K562 (cell line): ENCODE measurements around the gene CDS2. TPM values are rescaled to one million over a fixed set of nuclear protein-coding genes. Genes with fewer than 3 reads are reported as not detected.

Experiments used
- ATAC-seq: fragments of 200-7000 bp; cut with Tn5 transposase; 3 replicates; pipeline ENCODE4 v1.9.1; 2020; ENCODE audit warnings: moderate library complexity
- BruUV-seq: library from RNA; stranded (reverse); fragments of 400-500 nt; replicated peaks from 2 replicates; lab custom pipeline; 2021; lab: Mats Ljungman, UMichigan
- CTCF ChIA-PET: fragments of 300-600 bp; formaldehyde crosslinking; extraction: SDS; loops from one replicate; lab custom pipeline; 2021; ENCODE audit warnings: low intra/inter-chr PET ratio; lab: Yijun Ruan, JAX
- POLR2A ChIA-PET: fragments of 300-600, 350-650 bp; sonication (Branson Sonifier 250); formaldehyde crosslinking; extraction: SDS; loops from one replicate; lab custom pipeline; 2021; ENCODE audit warnings: antibody characterized with exemption, inconsistent platforms; lab: Yijun Ruan, JAX
- DNase-seq, 4 experiments: peaks; one replicate each; pipeline versions ENCODE4 v3.0.0 to v3.0.0-alpha.2; 2011 to 2018; ENCODE audit warnings: low spot score in 3 of 4, mixed read lengths in 3 of 4; ENCODE audit errors: extremely low read depth in 1 of 4
- FAIRE-seq: peaks from 2 replicates; lab custom pipeline; 2011; peaks lifted over from hg19 to GRCh38; lab: Jason Lieb, UNC
- H2AFZ ChIP-seq: 2 replicates; pipeline ENCODE4 v1.6.0; 2011; ENCODE audit warnings: low read depth, low read length, control low read depth, inconsistent platforms
- H3K27ac ChIP-seq: fragments of 200-600 bp; 3 replicates; pipeline ENCODE4 v1.8.0; 2011; ENCODE audit warnings: low read depth, mild to moderate bottlenecking, control low read depth, inconsistent platforms, low read length, moderate library complexity, mixed read lengths; ENCODE audit errors: extremely low read depth
- H3K27me3 ChIP-seq, 2 experiments: fragments of 300-600 bp in 1 of 2; 2 replicates in 1 of 2; 3 replicates in 1 of 2; pipeline versions ENCODE4 v1.6.0 to v1.8.0; 2011; ENCODE audit warnings: inconsistent platforms in 2 of 2, low read length in 2 of 2, mild to moderate bottlenecking in 1 of 2, mixed read lengths in 1 of 2, moderate library complexity in 1 of 2; ENCODE audit not compliant: control insufficient read depth in 2 of 2, insufficient read depth in 2 of 2
- H3K36me3 ChIP-seq: fragments of 300-600 bp; 3 replicates; pipeline ENCODE4 v1.8.0; 2011; ENCODE audit warnings: mild to moderate bottlenecking, low read length, inconsistent platforms; ENCODE audit not compliant: control insufficient read depth, insufficient read depth
- H3K4me1 ChIP-seq, 2 experiments: fragments of 200-600 bp in 1 of 2; replicated peaks in 1 of 2; 2 replicates in 1 of 2; 3 replicates in 1 of 2; pipeline versions ENCODE4 v1.5.1 to v1.8.0; 2011; ENCODE audit warnings: inconsistent platforms in 2 of 2, low read length in 2 of 2, mild to moderate bottlenecking in 1 of 2, mixed read lengths in 1 of 2, moderate library complexity in 1 of 2; ENCODE audit not compliant: control insufficient read depth in 2 of 2, insufficient read depth in 2 of 2
- H3K4me2 ChIP-seq: 2 replicates; pipeline ENCODE4 v1.6.1; 2011; ENCODE audit warnings: low read length, control low read depth, inconsistent platforms, mixed read lengths; ENCODE audit not compliant: insufficient read depth
- H3K4me3 ChIP-seq: fragments of 200-600 bp; sonication (generic), shearing (Covaris generic); 2 replicates; pipeline ENCODE4 v1.5.1; 2016; ENCODE audit warnings: control low read depth, inconsistent platforms
- H3K79me2 ChIP-seq: fragments of 200-600 bp; 3 replicates; pipeline ENCODE4 v1.8.0; 2011; ENCODE audit warnings: low read length, inconsistent platforms; ENCODE audit not compliant: control insufficient read depth, insufficient read depth
- H3K9ac ChIP-seq, 2 experiments: 2 replicates each; pipeline versions ENCODE4 v1.6.0 to v1.6.1; 2011; ENCODE audit warnings: low read depth in 2 of 2, low read length in 2 of 2, control low read depth in 1 of 2, inconsistent platforms in 1 of 2, mild to moderate bottlenecking in 1 of 2, mixed read lengths in 1 of 2; ENCODE audit not compliant: insufficient read depth in 1 of 2
- H3K9me1 ChIP-seq: one replicate; pipeline ENCODE4 v1.6.0; 2011; ENCODE audit warnings: inconsistent platforms, mild to moderate bottlenecking, low read length, moderate library complexity; ENCODE audit not compliant: control insufficient read depth, insufficient read depth
- H3K9me3 ChIP-seq: replicated peaks from 2 replicates; pipeline ENCODE4 v1.5.1; 2011; ENCODE audit warnings: low read depth, low read length, inconsistent platforms; ENCODE audit not compliant: control insufficient read depth, insufficient read depth
- H4K20me1 ChIP-seq: replicated peaks from 2 replicates; pipeline ENCODE4 v1.6.1; 2011; ENCODE audit warnings: low read length, inconsistent platforms, mixed read lengths; ENCODE audit not compliant: control insufficient read depth, insufficient read depth
- BCOR ChIP-seq: fragments of 450-650 bp; IDR thresholded peaks from 2 replicates; pipeline ENCODE4 v1.6.1; 2016
- CTBP1 ChIP-seq: fragments of 450-650 bp; IDR thresholded peaks from 2 replicates; pipeline ENCODE4 v1.6.1; 2016; ENCODE audit warnings: borderline replicate concordance
- EWSR1 ChIP-seq: fragments of 450-650 bp; IDR thresholded peaks from 2 replicates; pipeline ENCODE4 v1.6.1; 2018; ENCODE audit warnings: borderline replicate concordance, mild to moderate bottlenecking, low read depth, moderate library complexity; ENCODE audit not compliant: partially characterized antibody
- HNRNPLL ChIP-seq: fragments of 200-400 bp; formaldehyde crosslinking; IDR thresholded peaks from 2 replicates; pipeline ENCODE4 v1.6.1; 2017; ENCODE audit warnings: low read length, low read depth, mild to moderate bottlenecking; ENCODE audit not compliant: poor library complexity, severe bottlenecking
- ILF3 ChIP-seq: fragments of 450-650 bp; IDR thresholded peaks from 2 replicates; pipeline ENCODE4 v1.6.1; 2018; ENCODE audit warnings: antibody characterized with exemption, mild to moderate bottlenecking, moderate library complexity, borderline replicate concordance
- NCOA4 ChIP-seq: fragments of 450-650 bp; IDR thresholded peaks from 2 replicates; pipeline ENCODE4 v1.6.1; 2018; ENCODE audit warnings: mild to moderate bottlenecking; ENCODE audit not compliant: partially characterized antibody
- POLR3A ChIP-seq: IDR thresholded peaks from 2 replicates; pipeline ENCODE4 v1.6.1; 2011; ENCODE audit warnings: borderline replicate concordance, mild to moderate bottlenecking, moderate library complexity; ENCODE audit not compliant: insufficient read length, insufficient read depth; ENCODE audit errors: extremely low read depth
- U2AF2 ChIP-seq: fragments of 200-400 bp; formaldehyde crosslinking; optimal IDR thresholded peaks from 2 replicates; pipeline ENCODE3; 2017; ENCODE audit warnings: low read depth, mild to moderate bottlenecking, low read length
- ZBED1 ChIP-seq: IDR thresholded peaks from 2 replicates; pipeline ENCODE4 v1.6.1; 2014
- ZBTB17 ChIP-seq: fragments of 450-650 bp; formaldehyde crosslinking; IDR thresholded peaks from 2 replicates; pipeline ENCODE4 v1.4.0; 2020; ENCODE audit warnings: mild to moderate bottlenecking
- ZNF217 ChIP-seq: sonication (generic); formaldehyde crosslinking; IDR thresholded peaks from 2 replicates; pipeline ENCODE4 v1.8.0; 2022; ENCODE audit warnings: mild to moderate bottlenecking, missing genetic modification reagents
- ZNF398 ChIP-seq: fragments of 250-450 bp; sonication (Bioruptor Pico); IDR thresholded peaks from 2 replicates; pipeline ENCODE4 v1.8.0; 2021; ENCODE audit warnings: moderate library complexity, mild to moderate bottlenecking, inconsistent platforms
- WGBS: fragments of 100-300 bp; shearing (Covaris generic); methylation state at CpG from one replicate; pipeline ENCODE4 v1.1.6; 2016; ENCODE audit warnings: low coverage, mixed read lengths; ENCODE audit not compliant: insufficient coverage; ENCODE audit errors: missing lambda C conversion rate; 5-methylcytosine and 5-hydroxymethylcytosine counted together
- in situ Hi-C: fragments of 300-500 bp; cut with MboI; formaldehyde crosslinking; loops from 4 replicates; pipeline ENCODE4 v1.15.0; 2018; ENCODE audit warnings: inconsistent platforms, mixed read lengths
- intact Hi-C: fragments of 100-400 bp; cut with micrococcal nuclease; formaldehyde crosslinking; loops from 2 replicates; pipeline ENCODE4 v1.14.2; 2022
- polyA plus RNA-seq, 8 experiments: library from polyadenylated mRNA; depleted of rRNA in 4 of 8; stranded (reverse) in 5 of 8; unstranded in 3 of 8; fragments of >200 nt; fragmentation: Nextera tagmentation in 2 of 8; fragmentation: Illumina TruSeq in 1 of 8; extraction: Ambion mirVana in 2 of 8; extraction: Trizol in 1 of 8; gene quantifications; 2 replicates each; pipeline versions ENCODE4 v1.2.1 to v1.2.3, GENCODE V29; 2011 to 2014; ENCODE audit warnings: inconsistent platforms in 1 of 8, missing spikeins in 1 of 8
- total RNA-seq, 7 experiments: library from RNA; depleted of rRNA in 6 of 7; stranded (reverse); fragments of >200 nt in 6 of 7; fragmentation: Illumina TruSeq in 2 of 7; extraction: Trizol in 2 of 7; gene quantifications; 2 replicates each; pipeline versions ENCODE4 v1.2.1 to v1.2.3, GENCODE V29; 2011 to 2021; ENCODE audit warnings: low replicate concordance in 1 of 7
- TF ChIP-seq, protein P1 (sequence below): fragments of 250-450 bp; sonication (Bioruptor Pico); IDR thresholded peaks from 2 replicates; pipeline ENCODE4 v1.8.0; 2022; ENCODE audit warnings: moderate library complexity, mild to moderate bottlenecking, inconsistent platforms

Gene CDS2
- total and polyA plus RNA-seq, 9 of the 15 experiments (the other 6 are each of a cell fraction or from before 2014, with no cell fraction given), result 6.4 to 46.4 (median 12.2) TPM

- Histone ChIP-seq H3K27ac (no peak overlapping the region), H3K9ac (no peak overlapping the region), H3K9me1 (no peaks in the 10 kb centered on the region), H3K79me2 (no peaks in the 10 kb centered on the region; the same call in 1 of the 3 replicates), H3K4me3 (no peak overlapping the region), H4K20me1 (peaks cover 10% of the 10 kb centered on the region), H3K4me2 (no peak overlapping the region; the same call in 1 of the 2 replicates), H3K27me3 (no peaks in the 10 kb centered on the region), H2AFZ (no peak overlapping the region), H3K4me1 (peaks cover 0 to 16% of the 10 kb centered on the region in 2 experiments; a peak in 3 of 5 replicates), H3K9me3 (no peaks in the 10 kb centered on the region), H3K36me3 (peaks cover 6% of the 10 kb centered on the region; the same call in 2 of the 3 replicates)
- FAIRE-seq, result no peak
- in situ Hi-C loops, result no loop called here
- no peak for ATAC-seq
- WGBS, result 61% methylated on average over 5 of the region's 8 CpGs
- BruUV-seq, result no TSS peak
- intact Hi-C loops, result no loop called here
- DNase-seq, result no peak
- no peak for TF ChIP-seq ZNF217 (CRISPR knock-in tag)
- no peak for TF ChIP-seq ZBTB17 (CRISPR knock-in tag)
- TF ChIP-seq ZNF398 (CRISPR knock-in tag), result no peak
- TF ChIP-seq EWSR1, result no peak
- no peak for TF ChIP-seq ILF3
- no peak for TF ChIP-seq CTBP1
- no peak for TF ChIP-seq ZBED1
- no peak for TF ChIP-seq POLR3A
- no peak for TF ChIP-seq NCOA4
- no peak for TF ChIP-seq U2AF2
- TF ChIP-seq BCOR, result no peak
- TF ChIP-seq HNRNPLL, result no peak
- TF ChIP-seq, protein P1, sequence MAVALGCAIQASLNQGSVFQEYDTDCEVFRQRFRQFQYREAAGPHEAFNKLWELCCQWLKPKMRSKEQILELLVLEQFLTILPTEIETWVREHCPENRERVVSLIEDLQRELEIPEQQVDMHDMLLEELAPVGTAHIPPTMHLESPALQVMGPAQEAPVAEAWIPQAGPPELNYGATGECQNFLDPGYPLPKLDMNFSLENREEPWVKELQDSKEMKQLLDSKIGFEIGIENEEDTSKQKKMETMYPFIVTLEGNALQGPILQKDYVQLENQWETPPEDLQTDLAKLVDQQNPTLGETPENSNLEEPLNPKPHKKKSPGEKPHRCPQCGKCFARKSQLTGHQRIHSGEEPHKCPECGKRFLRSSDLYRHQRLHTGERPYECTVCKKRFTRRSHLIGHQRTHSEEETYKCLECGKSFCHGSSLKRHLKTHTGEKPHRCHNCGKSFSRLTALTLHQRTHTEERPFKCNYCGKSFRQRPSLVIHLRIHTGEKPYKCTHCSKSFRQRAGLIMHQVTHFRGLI (CRISPR knock-in tag), result no peak
- ChIA-PET POLR2A (interaction anchor here (1.5 kb wide), 1 partner anchor 53 kb away, joined by 3 read pairs; no protein-coding TSS in a partner anchor), CTCF (no interaction called here)
These were observed 45.4 kb downstream of the CDS2 start for GRCh38 chr20:5172167-5172601.
